Prostate gland (tissue), 2 donors: ENCODE measurements around the gene LSMEM2.
"Not testable (repeated sequence)": the region's sequence is repeated elsewhere in the genome, so short reads cannot be mapped to it uniquely, and the experiment has no call there.

Source experiments
- CTCF ChIP-seq, 4 experiments: fragments of 200-600 bp in 2 of 4; fragments of 450-650 bp in 2 of 4; sonication (generic) in 2 of 4; IDR thresholded peaks; 1 replicate in 3 of 4; 2 replicates in 1 of 4; pipeline ENCODE4 v1.5.1; 2016 to 2019; ENCODE audit warnings: antibody characterized with exemption in 4 of 4, mild to moderate bottlenecking in 2 of 4, moderate library complexity in 2 of 4
- POLR2A ChIP-seq: fragments of 450-650 bp; IDR thresholded peaks from one replicate; pipeline ENCODE4 v1.6.1; 2016; ENCODE audit warnings: antibody characterized with exemption, mild to moderate bottlenecking

- TF ChIP-seq CTCF (IDR thresholded peaks at IDR 0.05); POLR2A: not testable (repeated sequence)
Measured at GRCh38 chr3:50272538-50272910, 6.4 kb upstream of the LSMEM2 start.
